Fibroblast of the aortic adventitia (primary cell): ENCODE results near the gene DEDD. TPM values are rescaled to one million over a fixed set of nuclear protein-coding genes. Genes with fewer than 3 reads are reported as not detected.

Experiments
- DNase-seq: peaks from one replicate; pipeline ENCODE4 v3.0.0-alpha.2; 2010; ENCODE audit warnings: low read depth
- H3K4me3 ChIP-seq: 2 replicates; pipeline ENCODE4 v1.5.1; 2011; ENCODE audit warnings: low read depth, mild to moderate bottlenecking, control low read depth, low read length, moderate library complexity
- CTCF ChIP-seq: IDR thresholded peaks from 2 replicates; pipeline ENCODE4 v1.5.1; 2011; ENCODE audit warnings: mild to moderate bottlenecking, low read length, control low read depth, inconsistent platforms; ENCODE audit not compliant: insufficient read depth
- total RNA-seq: library from RNA; depleted of rRNA; stranded (reverse); fragments of >200 nt; gene quantifications from 2 replicates; pipeline ENCODE4 v1.2.3, GENCODE V29; 2012; ENCODE audit warnings: low replicate concordance

DEDD gene
- total RNA-seq, 1 donor: 25.8 TPM

DNA sequence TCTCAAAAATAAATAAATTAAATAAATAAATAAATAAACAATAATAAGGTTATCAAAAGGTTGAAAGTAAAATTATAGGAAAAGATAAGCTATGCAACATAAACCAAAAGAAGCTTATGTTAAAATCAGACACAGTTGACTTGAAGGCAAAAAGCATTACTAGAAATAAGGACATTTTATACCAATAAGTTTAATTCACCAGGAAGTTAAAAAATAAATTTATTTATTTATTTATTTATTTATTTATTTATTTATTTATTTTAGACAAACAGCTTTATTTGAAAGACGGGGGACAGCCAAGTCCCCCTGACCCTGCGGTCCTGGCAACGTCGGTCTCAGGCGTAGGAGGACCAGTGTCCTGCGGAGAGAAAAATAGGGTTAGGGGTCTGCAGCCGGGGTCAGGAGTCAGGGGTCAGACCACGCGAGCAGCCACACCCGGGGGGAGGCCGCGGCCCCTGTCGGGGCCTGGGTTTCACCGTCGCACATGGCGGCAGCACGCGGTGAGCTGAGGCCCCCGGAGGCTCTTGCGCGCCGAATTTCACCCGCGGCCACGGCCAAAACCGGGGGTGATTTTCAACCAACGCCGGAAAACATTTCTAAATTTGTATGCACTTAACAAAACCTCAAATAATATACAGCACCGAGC lies 8.4 kb upstream of the DEDD start:
- DNase-seq: no peak
- no peak for TF ChIP-seq CTCF
- no peak overlapping the region for H3K4me3 ChIP-seq

DNA sequence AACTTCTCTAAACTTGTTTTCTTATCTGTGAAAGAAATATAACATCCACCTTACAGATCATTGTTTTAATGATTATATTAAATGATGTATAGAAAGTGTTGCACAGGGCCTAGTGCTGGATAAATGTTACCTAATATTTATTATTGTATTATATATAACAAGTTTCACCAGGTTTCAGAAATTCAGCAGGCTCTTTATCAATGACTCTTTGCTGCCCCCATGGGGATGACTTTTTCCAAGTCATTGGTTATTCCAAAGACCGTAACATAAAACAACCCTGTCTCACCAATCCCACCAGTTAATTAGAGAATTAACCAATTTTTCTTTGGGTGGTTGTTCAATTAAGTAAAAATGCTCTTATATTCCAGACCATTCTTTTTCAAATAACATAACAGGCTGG lies 7.3 kb upstream of the DEDD start:
- no peak overlapping the region for H3K4me3 ChIP-seq
- TF ChIP-seq CTCF: peak; percentile 58
- DNase-seq: peak; percentile 76

- TF ChIP-seq CTCF: no peak
- no peak for DNase-seq
Measured at GRCh38 chr1:161138431-161138830, 6.0 kb upstream of the DEDD start.

DNA sequence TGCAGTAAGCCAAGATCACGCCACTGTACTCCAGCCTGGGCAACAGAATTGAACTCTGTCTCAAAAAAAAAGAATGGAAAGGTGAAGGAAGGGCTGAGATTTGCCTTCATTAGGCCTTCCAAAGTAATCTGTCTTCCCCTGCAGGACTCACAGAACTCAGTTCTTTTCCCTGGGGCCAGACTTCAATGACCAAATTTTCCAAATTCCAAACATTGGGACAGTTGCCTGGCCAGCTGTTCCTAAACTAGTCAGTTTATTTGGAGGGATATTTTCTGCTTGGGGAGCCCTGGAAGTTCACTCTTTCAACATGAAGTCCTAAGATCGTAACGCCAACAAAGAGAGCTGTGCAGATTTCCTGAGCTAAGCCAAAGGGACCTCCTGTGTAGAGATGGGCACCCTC lies 5.4 kb upstream of the DEDD start:
- no peak for TF ChIP-seq CTCF
- no peak for DNase-seq
- H3K4me3 ChIP-seq: no peak overlapping the region

More at GRCh38 chr1:161138431-161138830, 6.0 kb upstream of the DEDD start:
- H3K4me3 ChIP-seq: no peak overlapping the region

GRCh38 chr1:161133220-161133740 lies 813 bp upstream of the DEDD start:
- peak overlapping the region; percentile 99 for H3K4me3 ChIP-seq
- no peak for TF ChIP-seq CTCF
- no peak for DNase-seq

DNA sequence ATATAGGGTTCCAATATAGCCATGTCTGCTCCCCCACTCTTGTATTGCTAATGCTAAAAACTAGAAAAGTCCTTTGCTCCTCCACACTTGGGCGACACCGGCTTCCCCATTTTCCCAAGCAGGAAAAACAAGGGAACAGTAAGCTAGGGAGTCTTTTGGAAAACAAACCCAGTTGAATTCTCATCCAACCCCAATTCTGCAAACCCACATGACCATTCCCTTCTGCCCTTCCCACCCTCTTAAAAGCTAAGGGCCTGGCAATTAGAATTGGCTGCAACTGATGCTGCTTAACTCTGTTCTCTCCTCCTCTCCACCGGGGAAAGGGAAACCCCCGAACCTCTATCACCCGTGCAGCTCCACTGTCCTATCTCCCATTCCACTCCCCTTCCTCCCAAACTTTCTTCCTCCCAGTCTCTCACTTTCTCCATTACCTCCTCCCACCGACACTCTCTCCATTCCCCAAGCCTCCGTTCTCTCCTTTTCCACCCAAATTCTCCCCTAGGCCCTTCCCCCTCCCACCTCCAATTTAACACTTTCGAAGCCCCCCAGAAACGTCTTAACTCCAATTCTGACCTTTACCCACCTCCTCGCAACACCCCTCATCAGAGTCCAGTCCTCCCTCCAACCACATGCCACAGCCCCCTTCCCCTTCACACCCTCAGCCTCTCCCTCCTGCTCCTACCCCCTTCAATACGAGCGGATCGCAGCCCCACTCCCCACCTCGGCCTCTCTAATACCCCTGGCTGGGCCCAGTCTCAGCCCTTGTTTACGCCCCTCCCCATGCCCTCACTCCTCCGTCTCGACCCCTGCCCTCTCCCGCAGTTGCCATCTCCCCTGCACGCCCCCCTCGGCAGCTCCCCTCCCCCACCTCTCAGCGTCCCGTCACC lies 701 bp downstream of the DEDD start:
- H3K4me3 ChIP-seq: peak overlapping the region; percentile 99
- peak; percentile 56 for DNase-seq
- TF ChIP-seq CTCF: no peak
